Nephron (organoid): Measurements from ENCODE around the gene SLC35B1.

Source experiments
- H3K27ac Mint-ChIP-seq, 3 experiments: 2 replicates each; pipeline ENCODE4 v1.8.0; 2020; ENCODE audit warnings: mixed read lengths in 3 of 3, mild to moderate bottlenecking in 2 of 3, moderate library complexity in 1 of 3
- H3K27me3 Mint-ChIP-seq: 2 replicates; pipeline ENCODE4 v1.8.0; 2021; ENCODE audit warnings: low read depth, mild to moderate bottlenecking, moderate library complexity, mixed read lengths
- H3K36me3 Mint-ChIP-seq: 2 replicates; pipeline ENCODE4 v1.8.0; 2020; ENCODE audit warnings: low read depth, mixed read lengths
- H3K4me1 Mint-ChIP-seq: 2 replicates; pipeline ENCODE4 v1.8.0; 2020; ENCODE audit warnings: mixed read lengths
- H3K4me3 Mint-ChIP-seq, 3 experiments: 2 replicates each; pipeline ENCODE4 v1.8.0; 2020; ENCODE audit warnings: mild to moderate bottlenecking in 3 of 3, mixed read lengths in 3 of 3, moderate library complexity in 2 of 3
- H3K9me3 Mint-ChIP-seq: 2 replicates; pipeline ENCODE4 v1.8.0; 2020; ENCODE audit warnings: mixed read lengths
- TF ChIP-seq, protein P1 (sequence below), 3 experiments: fragments of 200-600 bp; sonication (generic); IDR thresholded peaks; one replicate each; pipeline ENCODE4 v1.5.0; 2021; ENCODE audit warnings: antibody characterized with exemption in 3 of 3; ENCODE audit not compliant: unreplicated experiment in 3 of 3

The SLC35B1 gene

DNA sequence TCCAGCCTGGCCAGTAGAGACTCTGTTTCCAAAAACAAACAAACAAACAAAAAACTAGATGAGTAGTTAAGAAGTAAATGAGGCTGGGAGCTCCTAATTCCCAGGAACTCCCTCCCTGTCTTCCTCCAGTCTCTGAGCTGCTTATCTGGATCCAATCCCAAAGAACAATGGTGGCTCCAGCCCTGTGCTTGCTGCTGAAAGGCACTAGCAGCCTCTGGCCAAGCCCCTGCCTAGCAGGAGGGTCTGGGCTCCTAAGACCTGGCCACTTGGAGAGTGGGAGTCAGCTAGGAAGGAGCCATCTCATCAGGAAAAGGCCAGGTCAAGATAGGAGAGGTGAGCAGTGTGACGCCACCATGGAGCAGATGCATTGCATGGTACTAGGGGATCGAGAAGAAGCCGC lies 14.3 kb upstream of the SLC35B1 start:
- Mint-ChIP-seq H3K27me3 (no peaks in the 10 kb centered on the region), H3K36me3 (peaks cover 40% of the 10 kb centered on the region), H3K4me1 (peaks cover 50% of the 10 kb centered on the region), H3K9me3 (peaks cover 4% of the 10 kb centered on the region), H3K27ac (peak overlapping the region; percentile 99 to 100 (median 100)), H3K4me3 (peak overlapping the region in 1 of 3 experiments; percentile 14)
- TF ChIP-seq, protein P1, sequence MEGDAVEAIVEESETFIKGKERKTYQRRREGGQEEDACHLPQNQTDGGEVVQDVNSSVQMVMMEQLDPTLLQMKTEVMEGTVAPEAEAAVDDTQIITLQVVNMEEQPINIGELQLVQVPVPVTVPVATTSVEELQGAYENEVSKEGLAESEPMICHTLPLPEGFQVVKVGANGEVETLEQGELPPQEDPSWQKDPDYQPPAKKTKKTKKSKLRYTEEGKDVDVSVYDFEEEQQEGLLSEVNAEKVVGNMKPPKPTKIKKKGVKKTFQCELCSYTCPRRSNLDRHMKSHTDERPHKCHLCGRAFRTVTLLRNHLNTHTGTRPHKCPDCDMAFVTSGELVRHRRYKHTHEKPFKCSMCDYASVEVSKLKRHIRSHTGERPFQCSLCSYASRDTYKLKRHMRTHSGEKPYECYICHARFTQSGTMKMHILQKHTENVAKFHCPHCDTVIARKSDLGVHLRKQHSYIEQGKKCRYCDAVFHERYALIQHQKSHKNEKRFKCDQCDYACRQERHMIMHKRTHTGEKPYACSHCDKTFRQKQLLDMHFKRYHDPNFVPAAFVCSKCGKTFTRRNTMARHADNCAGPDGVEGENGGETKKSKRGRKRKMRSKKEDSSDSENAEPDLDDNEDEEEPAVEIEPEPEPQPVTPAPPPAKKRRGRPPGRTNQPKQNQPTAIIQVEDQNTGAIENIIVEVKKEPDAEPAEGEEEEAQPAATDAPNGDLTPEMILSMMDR (IDR thresholded peaks at IDR 0.05; ENCODE audit: unreplicated experiment in 3 of 3), result no peak

DNA sequence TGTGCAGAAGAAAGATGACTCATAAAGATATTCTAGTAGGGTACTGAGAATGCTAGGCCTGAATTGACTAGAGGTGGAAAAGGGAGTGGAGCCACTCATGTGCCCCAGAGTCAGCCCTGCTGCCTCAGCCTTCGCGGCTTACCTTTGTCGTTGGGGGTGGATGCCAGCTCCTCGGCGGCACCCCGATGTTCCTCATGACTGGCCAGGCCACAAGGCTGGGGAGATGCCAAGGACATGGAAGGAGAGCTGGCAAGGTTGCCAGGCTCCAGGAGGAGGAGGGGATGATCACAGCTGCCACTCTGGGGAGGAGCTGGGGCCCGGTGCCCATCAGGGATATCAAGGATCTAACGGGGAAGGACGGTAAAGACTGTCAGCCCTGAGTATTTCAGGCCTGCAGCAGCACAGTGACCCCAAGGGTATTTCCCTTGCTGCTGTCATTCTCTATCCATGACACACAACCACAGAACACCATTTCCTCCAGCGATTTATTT lies 9.7 kb upstream of the SLC35B1 start:
- H3K4me1 Mint-ChIP-seq, result peaks cover 15% of the 10 kb centered on the region
- H3K36me3 Mint-ChIP-seq, result peaks cover 50% of the 10 kb centered on the region
- no peak overlapping the region for H3K27ac Mint-ChIP-seq
- TF ChIP-seq, protein P1 (IDR thresholded peaks at IDR 0.05; ENCODE audit: unreplicated experiment in 3 of 3), result no peak
- no peaks in the 10 kb centered on the region for H3K9me3 Mint-ChIP-seq
- no peak overlapping the region for H3K4me3 Mint-ChIP-seq
- no peaks in the 10 kb centered on the region for H3K27me3 Mint-ChIP-seq

DNA sequence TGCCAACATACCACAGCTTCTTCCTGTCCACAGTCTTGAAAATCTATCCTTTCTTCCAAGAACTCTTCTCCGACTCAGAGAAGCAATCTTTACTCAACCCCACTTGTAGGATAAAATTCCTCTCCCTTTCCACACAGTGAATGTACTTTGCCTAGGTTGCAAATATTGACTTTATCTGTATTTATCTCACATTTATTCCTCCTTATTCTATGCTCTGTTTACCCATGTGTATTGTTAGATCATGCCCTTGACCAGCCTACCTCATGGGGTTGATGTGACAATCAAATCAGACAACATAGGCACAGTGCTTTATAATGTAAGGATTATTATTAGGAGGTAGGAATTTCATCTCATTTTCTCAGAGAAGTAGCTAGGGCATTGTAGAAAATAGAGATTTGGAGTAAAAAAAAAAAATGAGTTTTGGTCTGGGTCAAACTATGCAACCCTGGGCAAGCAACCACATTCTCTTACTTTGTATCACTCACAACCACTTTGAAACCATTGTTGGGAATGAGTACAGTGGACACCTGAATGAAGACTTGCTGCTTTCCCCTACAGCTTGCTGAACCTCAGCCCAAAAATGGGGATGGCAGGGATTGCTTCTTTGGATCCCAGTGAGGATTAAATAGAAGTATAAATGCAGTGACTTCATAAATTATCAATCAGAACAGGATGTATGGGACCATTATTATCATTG lies 9.1 kb upstream of the SLC35B1 start:
- no peaks in the 10 kb centered on the region for H3K9me3 Mint-ChIP-seq
- peak overlapping the region in 1 of 3 experiments; percentile 15 for H3K27ac Mint-ChIP-seq
- no peaks in the 10 kb centered on the region for H3K27me3 Mint-ChIP-seq
- peaks cover 50% of the 10 kb centered on the region for H3K36me3 Mint-ChIP-seq
- TF ChIP-seq, protein P1 (IDR thresholded peaks at IDR 0.05; ENCODE audit: unreplicated experiment in 3 of 3), result no peak
- H3K4me1 Mint-ChIP-seq, result peaks cover 9% of the 10 kb centered on the region
- no peak overlapping the region for H3K4me3 Mint-ChIP-seq

DNA sequence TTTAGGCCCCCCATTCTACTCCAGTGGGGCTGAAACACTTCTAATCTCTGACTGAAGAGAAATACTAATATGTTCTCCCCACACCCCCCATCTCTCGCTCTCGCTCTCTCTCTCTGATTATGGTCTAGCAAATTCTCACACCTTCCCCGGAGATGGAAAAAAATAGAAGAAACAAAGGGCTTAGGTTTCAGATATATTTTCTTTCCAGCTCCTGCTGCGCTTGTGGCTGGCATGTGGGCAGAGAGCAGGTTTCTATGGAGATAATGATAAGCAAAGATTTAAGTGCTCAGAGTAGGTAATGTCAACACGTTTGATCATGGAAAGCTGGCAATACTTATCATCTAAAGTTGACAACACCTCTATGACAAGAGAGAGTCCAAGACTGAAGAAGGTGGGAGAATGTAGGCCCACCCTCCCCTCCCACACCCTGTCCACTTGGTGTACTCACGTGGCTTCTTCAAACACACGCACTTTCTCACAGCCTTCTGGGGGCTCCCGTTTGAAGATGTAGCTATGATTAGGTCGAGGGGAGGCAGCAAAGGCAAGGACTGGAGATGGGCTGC lies 8.0 kb upstream of the SLC35B1 start:
- H3K4me1 Mint-ChIP-seq, result peaks cover under 1% of the 10 kb centered on the region
- no peak overlapping the region for H3K27ac Mint-ChIP-seq
- H3K4me3 Mint-ChIP-seq, result no peak overlapping the region
- H3K9me3 Mint-ChIP-seq, result no peaks in the 10 kb centered on the region
- no peaks in the 10 kb centered on the region for H3K27me3 Mint-ChIP-seq
- TF ChIP-seq, protein P1 (IDR thresholded peaks at IDR 0.05; ENCODE audit: unreplicated experiment in 3 of 3), result no peak
- H3K36me3 Mint-ChIP-seq, result peaks cover 51% of the 10 kb centered on the region

DNA sequence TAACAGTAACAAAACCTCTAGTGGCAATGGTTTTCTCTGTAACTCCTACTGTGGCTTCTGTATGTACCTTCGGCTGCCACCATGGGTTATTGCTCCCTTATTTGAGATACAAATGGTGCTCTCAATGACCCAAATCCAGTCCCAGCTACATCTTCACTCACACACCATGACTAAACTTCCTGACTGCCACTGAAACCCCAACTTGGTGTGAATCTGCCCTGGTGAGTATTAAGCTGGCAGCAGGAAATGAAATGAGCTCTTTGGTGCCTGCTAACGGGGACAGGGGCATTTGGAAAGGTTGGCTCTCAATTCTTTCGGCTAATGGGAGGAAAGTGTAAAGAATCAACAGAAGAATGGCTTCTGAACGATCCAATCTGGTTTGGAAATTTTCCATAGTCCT lies 7.5 kb upstream of the SLC35B1 start:
- Mint-ChIP-seq H3K4me3 (no peak overlapping the region), H3K27me3 (no peaks in the 10 kb centered on the region), H3K4me1 (no peaks in the 10 kb centered on the region), H3K36me3 (peaks cover 51% of the 10 kb centered on the region), H3K9me3 (no peaks in the 10 kb centered on the region), H3K27ac (no peak overlapping the region)
- TF ChIP-seq, protein P1 (IDR thresholded peaks at IDR 0.05; ENCODE audit: unreplicated experiment in 3 of 3), result no peak
